H1 (cell line): ENCODE results near the gene IL10RA. TPM values are rescaled to one million over a fixed set of nuclear protein-coding genes. Genes with fewer than 3 reads are reported as not detected.

Experiments
- CHD1 ChIP-seq: IDR thresholded peaks from 2 replicates; pipeline ENCODE4 v1.6.1; 2012; ENCODE audit warnings: low read depth, low read length, improper control_type of control experiment
- EP300 ChIP-seq, 2 experiments: IDR thresholded peaks; 1 replicate in 1 of 2; 2 replicates in 1 of 2; pipeline ENCODE4 v1.6.1; 2011 to 2012; ENCODE audit warnings: low read depth in 2 of 2, low read length in 2 of 2, mild to moderate bottlenecking in 2 of 2, borderline replicate concordance in 1 of 2, inconsistent platforms in 1 of 2, moderate library complexity in 1 of 2
- EZH2 ChIP-seq: fragments of 200-600 bp; sonication (generic); IDR thresholded peaks from 2 replicates; pipeline ENCODE4 v1.7.1; 2012; ENCODE audit warnings: low read depth, mild to moderate bottlenecking, moderate library complexity, low read length, inconsistent platforms; ENCODE audit not compliant: severe bottlenecking
- JUND ChIP-seq: IDR thresholded peaks from 2 replicates; pipeline ENCODE4 v1.6.1; 2011; ENCODE audit warnings: mild to moderate bottlenecking, improper control_type of control experiment, low read length
- KDM4A ChIP-seq: IDR thresholded peaks from one replicate; pipeline ENCODE4 v1.7.1; 2012; ENCODE audit warnings: low read depth, mild to moderate bottlenecking, moderate library complexity, low read length, inconsistent platforms; ENCODE audit not compliant: severe bottlenecking
- MAFK ChIP-seq: IDR thresholded peaks from 2 replicates; pipeline ENCODE4 v1.6.1; 2012; ENCODE audit warnings: low read depth, mild to moderate bottlenecking, improper control_type of control experiment, low read length
- SP4 ChIP-seq: IDR thresholded peaks from 2 replicates; pipeline ENCODE4 v1.6.1; 2012; ENCODE audit warnings: low read length, inconsistent platforms
- ZNF274 ChIP-seq: IDR thresholded peaks from 2 replicates; pipeline ENCODE4 v1.7.0; 2012; ENCODE audit warnings: low read length, borderline replicate concordance; ENCODE audit errors: extremely low read depth
- polyA plus RNA-seq, 7 experiments: library from polyadenylated mRNA; depleted of rRNA in 3 of 7; stranded (reverse) in 5 of 7; unstranded in 2 of 7; fragments of >200 nt in 5 of 7; fragments of 200-250 nt in 2 of 7; gene quantifications; 1 replicate in 5 of 7; 2 replicates in 1 of 7; 4 replicates in 1 of 7; pipeline versions ENCODE4 v1.2.1 to v1.2.3, GENCODE V29; 2011 to 2013; ENCODE audit warnings: missing spikeins in 2 of 7, mixed read lengths in 2 of 7
- total RNA-seq: library from RNA; stranded (reverse); fragmentation: NEBNext Ultra II Directional; extraction: Animal tissue kit (Norgen Biotek cat#: 25700); gene quantifications from 2 replicates; pipeline ENCODE4 v1.2.1, GENCODE V29; 2021

The IL10RA gene
- total and polyA plus RNA-seq, 2 of the 8 experiments (the other 6 are each of a cell fraction or from before 2014, with no cell fraction given) = 0.05 to 0.11 TPM

GRCh38 chr11:118014022-118014421 is 27.8 kb downstream of the IL10RA start (continued):
- no peak for TF ChIP-seq KDM4A
- TF ChIP-seq JUND = no peak
- no peak for TF ChIP-seq EP300 (IDR thresholded peaks at IDR 0.05; ENCODE audit: borderline replicate concordance in 1 of 2, low read depth in 2 of 2, low read length in 2 of 2)
- no peak for TF ChIP-seq SP4
- TF ChIP-seq MAFK = no peak
- no peak for TF ChIP-seq CHD1
- no peak for TF ChIP-seq EZH2
- TF ChIP-seq ZNF274 = no peak
- TF ChIP-seq, all 59 proteins: peak for 0
